ENCODE results near the gene SMARCAD1. TPM values are rescaled to one million over a fixed set of nuclear protein-coding genes. Genes with fewer than 3 reads are reported as not detected.
A peak's percentile ranks its signal among the peaks of the same experiment; 100 is the strongest.

The SMARCAD1 gene
- total and polyA plus RNA-seq, 9 of the 15 experiments (the other 6 are each of a cell fraction or from before 2014, with no cell fraction given), result 11.2 to 52.2 (median 34.6) TPM

- no peak overlapping the region for H3K4me2 ChIP-seq (ENCODE audit: insufficient read depth, low read length)
- H3K9me1 ChIP-seq (ENCODE audit: control insufficient read depth, insufficient read depth, low read length), result no peaks in the 10 kb centered on the region
- no peak for ATAC-seq
- no peaks in the 10 kb centered on the region for H3K9me3 ChIP-seq (replicated peaks; ENCODE audit: control insufficient read depth, insufficient read depth, low read depth, low read length)
- no peaks in the 10 kb centered on the region for H3K36me3 ChIP-seq (ENCODE audit: control insufficient read depth, insufficient read depth, low read length)
- H3K9ac ChIP-seq (ENCODE audit: insufficient read depth in 1 of 2, low read depth in 2 of 2, low read length in 2 of 2), result no peak overlapping the region
- H3K79me2 ChIP-seq (ENCODE audit: control insufficient read depth, insufficient read depth, low read length), result no peaks in the 10 kb centered on the region
- no peak for DNase-seq (ENCODE audit: extremely low read depth in 1 of 4, low spot score in 3 of 4)
- H3K4me1 ChIP-seq (replicated peaks in 1 of 2; ENCODE audit: control insufficient read depth in 2 of 2, insufficient read depth in 2 of 2, low read length in 2 of 2), result no peaks in the 10 kb centered on the region
- 4% methylated on average over 6 of the region's 6 CpGs for WGBS (ENCODE audit: insufficient coverage, low coverage, missing lambda C conversion rate)
- no peak overlapping the region for H3K27ac ChIP-seq (ENCODE audit: extremely low read depth, low read depth, low read length)
- no peak for TF ChIP-seq RBM17 (IDR thresholded peaks at IDR 0.05; ENCODE audit: borderline replicate concordance, low read depth, low read length)
- TF ChIP-seq RAD51 (IDR thresholded peaks at IDR 0.05; ENCODE audit: borderline replicate concordance, low read depth), result peak; percentile 71
- TF ChIP-seq PHTF2 (CRISPR knock-in tag; IDR thresholded peaks at IDR 0.05), result no peak
- peak; percentile 84 for TF ChIP-seq TFE3 (CRISPR knock-in tag; IDR thresholded peaks at IDR 0.05)
- no peak for TF ChIP-seq CAMTA2 (CRISPR knock-in tag; conservative IDR thresholded peaks at IDR 0.05)
- no peak overlapping the region for H2AFZ ChIP-seq (ENCODE audit: low read depth, low read length)
- no peaks in the 10 kb centered on the region for H4K20me1 ChIP-seq (replicated peaks; ENCODE audit: control insufficient read depth, insufficient read depth, low read length)
- ChIA-PET CTCF (ENCODE audit: low intra/inter-chr PET ratio) (no interaction called here), POLR2A (interaction anchor here (0.8 kb wide), 1 partner anchor 82 kb away, joined by 3 read pairs; no protein-coding TSS in a partner anchor)
- intact Hi-C loops (cut with micrococcal nuclease), result no loop called here
- peaks cover 2 to 4% of the 10 kb centered on the region in 2 experiments; a peak in 2 of 5 replicates for H3K27me3 ChIP-seq (ENCODE audit: control insufficient read depth in 2 of 2, insufficient read depth in 2 of 2, low read length in 2 of 2)
- FAIRE-seq, result no peak
- BruUV-seq (replicated peaks), result no TSS peak
- in situ Hi-C loops (cut with MboI), result no loop called here
- H3K4me3 ChIP-seq, result no peak overlapping the region
Observed at GRCh38 chr4:94175553-94176261, 32.0 kb upstream of the SMARCAD1 start.

All from K562 (cell line).